GM23338 (cell line): ENCODE data around the gene JAZF1. TPM values are rescaled to one million over a fixed set of nuclear protein-coding genes. Genes with fewer than 3 reads are reported as not detected.

Experiments used
- ATAC-seq: fragments of 200-7000 bp; cut with Tn5 transposase; 3 replicates; pipeline ENCODE4 v1.9.1; 2020
- DNase-seq: peaks from one replicate; pipeline ENCODE4 v3.0.0-alpha.2; 2015; ENCODE audit warnings: low spot score
- H2AFZ ChIP-seq: fragments of 200-600 bp; sonication (generic); 2 replicates; pipeline ENCODE4 v1.8.0; 2016; ENCODE audit warnings: antibody characterized with exemption, mild to moderate bottlenecking, moderate library complexity
- H3F3A ChIP-seq: fragments of 200-600 bp; sonication (generic); replicated peaks from 2 replicates; pipeline ENCODE4 v1.8.0; 2017; ENCODE audit warnings: antibody characterized with exemption, mixed run types, low read depth
- H3K27ac ChIP-seq: fragments of 200-600 bp; sonication (generic); 2 replicates; pipeline ENCODE4 v1.6.1; 2016; ENCODE audit warnings: low read depth
- H3K27me3 ChIP-seq: fragments of 200-600 bp; sonication (generic); 2 replicates; pipeline ENCODE4 v1.8.0; 2016; ENCODE audit warnings: mild to moderate bottlenecking, mixed run types, moderate library complexity; ENCODE audit not compliant: insufficient read depth
- H3K36me3 ChIP-seq: fragments of 200-600 bp; sonication (generic); 2 replicates; pipeline ENCODE4 v1.8.0; 2016; ENCODE audit warnings: mild to moderate bottlenecking; ENCODE audit not compliant: insufficient read depth
- H3K4me1 ChIP-seq: fragments of 200-600 bp; sonication (generic); 2 replicates; pipeline ENCODE4 v1.8.0; 2016; ENCODE audit warnings: mild to moderate bottlenecking, moderate library complexity; ENCODE audit not compliant: insufficient read depth
- H3K4me2 ChIP-seq: fragments of 200-600 bp; sonication (generic); 2 replicates; pipeline ENCODE4 v1.7.1; 2017; ENCODE audit warnings: mixed run types
- H3K4me3 ChIP-seq: fragments of 200-600 bp; sonication (generic); 2 replicates; pipeline ENCODE4 v1.6.1; 2016; ENCODE audit warnings: mixed run types
- H3K79me2 ChIP-seq: fragments of 200-600 bp; sonication (generic); replicated peaks from 2 replicates; pipeline ENCODE4 v1.8.0; 2017; ENCODE audit warnings: mild to moderate bottlenecking; ENCODE audit not compliant: insufficient read depth
- H3K9me2 ChIP-seq: fragments of 200-600 bp; sonication (generic); 2 replicates; pipeline ENCODE4 v1.8.0; 2017; ENCODE audit not compliant: insufficient read depth
- H4K20me1 ChIP-seq: fragments of 200-600 bp; sonication (generic); replicated peaks from 2 replicates; pipeline ENCODE4 v1.8.0; 2017; ENCODE audit warnings: mild to moderate bottlenecking; ENCODE audit not compliant: insufficient read depth
- H3K27ac Mint-ChIP-seq: 2 replicates; pipeline ENCODE4 v1.8.0; 2020; ENCODE audit warnings: inconsistent platforms, mild to moderate bottlenecking, moderate library complexity, mixed read lengths
- H3K27me3 Mint-ChIP-seq: 3 replicates; pipeline ENCODE4 v1.8.0; 2022; ENCODE audit warnings: low read depth, mild to moderate bottlenecking, moderate library complexity, mixed read lengths, inconsistent platforms; ENCODE audit not compliant: insufficient read depth, poor library complexity
- H3K36me3 Mint-ChIP-seq: 3 replicates; pipeline ENCODE4 v1.8.0; 2021; ENCODE audit warnings: low read depth, mild to moderate bottlenecking, inconsistent platforms, moderate library complexity, mixed read lengths
- H3K4me1 Mint-ChIP-seq: 3 replicates; pipeline ENCODE4 v1.8.0; 2020; ENCODE audit warnings: mild to moderate bottlenecking, inconsistent platforms, mixed read lengths
- H3K4me3 Mint-ChIP-seq: 3 replicates; pipeline ENCODE4 v1.8.0; 2021; ENCODE audit warnings: moderate library complexity, mild to moderate bottlenecking, inconsistent platforms, mixed read lengths
- H3K9me3 Mint-ChIP-seq: 3 replicates; pipeline ENCODE4 v1.8.0; 2020; ENCODE audit warnings: moderate library complexity, mild to moderate bottlenecking, inconsistent platforms, mixed read lengths
- EZH2 ChIP-seq: fragments of 200-600 bp; sonication (generic); IDR thresholded peaks from one replicate; pipeline ENCODE4 v1.8.0; 2017; ENCODE audit warnings: antibody characterized with exemption, mild to moderate bottlenecking, low read depth; ENCODE audit not compliant: unreplicated experiment
- EZH2phosphoT487 ChIP-seq: fragments of 200-600 bp; sonication (generic); IDR thresholded peaks from one replicate; pipeline ENCODE4 v1.8.1; 2018; ENCODE audit warnings: antibody characterized with exemption; ENCODE audit not compliant: unreplicated experiment
- JUNB ChIP-seq: IDR thresholded peaks from one replicate; pipeline ENCODE4 v1.6.1; 2016; ENCODE audit warnings: antibody characterized with exemption; ENCODE audit not compliant: unreplicated experiment
- NANOG ChIP-seq: IDR thresholded peaks from 2 replicates; pipeline ENCODE4 v1.6.1; 2016; ENCODE audit warnings: antibody characterized with exemption, borderline replicate concordance
- POLR2AphosphoS5 ChIP-seq: IDR thresholded peaks from 2 replicates; pipeline ENCODE4 v1.6.1; 2016; ENCODE audit warnings: antibody characterized with exemption, low read depth
- STAT1 ChIP-seq: IDR thresholded peaks from one replicate; pipeline ENCODE4 v1.6.1; 2016; ENCODE audit warnings: antibody characterized with exemption; ENCODE audit not compliant: unreplicated experiment
- ZNF114 ChIP-seq: fragments of 250-450 bp; sonication (Bioruptor Pico); IDR thresholded peaks from 2 replicates; pipeline ENCODE4 v1.5.0; 2020; ENCODE audit warnings: mild to moderate bottlenecking, moderate library complexity
- ZNF331 ChIP-seq: fragments of 250-450 bp; sonication (Bioruptor Pico); IDR thresholded peaks from 2 replicates; pipeline ENCODE4 v1.5.0; 2020; ENCODE audit warnings: low read depth, mild to moderate bottlenecking, moderate library complexity
- polyA plus RNA-seq: library from polyadenylated mRNA; unstranded; fragments of >200 nt; fragmentation: Nextera tagmentation; extraction: Ambion mirVana; gene quantifications from 2 replicates; pipeline ENCODE4 v1.2.1, GENCODE V29; 2016
- total RNA-seq: library from RNA; depleted of rRNA; stranded (reverse); fragments of >200 nt; shearing (Covaris generic); gene quantifications from 2 replicates; pipeline ENCODE4 v1.2.3, GENCODE V29; 2014
- TF ChIP-seq, protein P1 (sequence below): fragments of 250-450 bp; sonication (Bioruptor Pico); IDR thresholded peaks from 2 replicates; pipeline ENCODE4 v1.5.0; 2020; ENCODE audit warnings: mild to moderate bottlenecking, moderate library complexity
- TF ChIP-seq, protein P2 (sequence below): IDR thresholded peaks from 2 replicates; pipeline ENCODE4 v1.6.1; 2016; ENCODE audit warnings: antibody characterized with exemption

Gene JAZF1
- total and polyA plus RNA-seq, 2 experiments from 2014 or later, result 12.2 to 22.2 TPM

DNA sequence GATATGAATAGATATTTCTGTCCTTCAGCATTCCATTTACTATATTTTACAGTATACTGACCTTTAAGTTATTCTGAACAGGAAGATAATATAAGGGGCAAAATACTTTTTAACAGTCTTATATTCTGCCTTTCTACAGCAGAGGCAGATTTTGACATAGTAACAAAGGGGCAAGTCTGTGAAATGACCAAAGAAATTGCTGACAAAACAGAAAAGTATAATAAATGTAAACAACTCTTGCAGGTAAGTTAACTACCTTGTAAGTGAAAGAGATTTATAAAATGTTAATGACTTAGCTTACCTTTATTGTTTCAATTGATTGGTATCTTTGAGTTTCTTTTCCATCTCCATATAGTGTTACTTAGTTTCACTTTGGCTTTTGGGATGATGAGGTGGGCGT is 384.6 kb downstream of the JAZF1 start (continued):
- TF ChIP-seq, protein P1, sequence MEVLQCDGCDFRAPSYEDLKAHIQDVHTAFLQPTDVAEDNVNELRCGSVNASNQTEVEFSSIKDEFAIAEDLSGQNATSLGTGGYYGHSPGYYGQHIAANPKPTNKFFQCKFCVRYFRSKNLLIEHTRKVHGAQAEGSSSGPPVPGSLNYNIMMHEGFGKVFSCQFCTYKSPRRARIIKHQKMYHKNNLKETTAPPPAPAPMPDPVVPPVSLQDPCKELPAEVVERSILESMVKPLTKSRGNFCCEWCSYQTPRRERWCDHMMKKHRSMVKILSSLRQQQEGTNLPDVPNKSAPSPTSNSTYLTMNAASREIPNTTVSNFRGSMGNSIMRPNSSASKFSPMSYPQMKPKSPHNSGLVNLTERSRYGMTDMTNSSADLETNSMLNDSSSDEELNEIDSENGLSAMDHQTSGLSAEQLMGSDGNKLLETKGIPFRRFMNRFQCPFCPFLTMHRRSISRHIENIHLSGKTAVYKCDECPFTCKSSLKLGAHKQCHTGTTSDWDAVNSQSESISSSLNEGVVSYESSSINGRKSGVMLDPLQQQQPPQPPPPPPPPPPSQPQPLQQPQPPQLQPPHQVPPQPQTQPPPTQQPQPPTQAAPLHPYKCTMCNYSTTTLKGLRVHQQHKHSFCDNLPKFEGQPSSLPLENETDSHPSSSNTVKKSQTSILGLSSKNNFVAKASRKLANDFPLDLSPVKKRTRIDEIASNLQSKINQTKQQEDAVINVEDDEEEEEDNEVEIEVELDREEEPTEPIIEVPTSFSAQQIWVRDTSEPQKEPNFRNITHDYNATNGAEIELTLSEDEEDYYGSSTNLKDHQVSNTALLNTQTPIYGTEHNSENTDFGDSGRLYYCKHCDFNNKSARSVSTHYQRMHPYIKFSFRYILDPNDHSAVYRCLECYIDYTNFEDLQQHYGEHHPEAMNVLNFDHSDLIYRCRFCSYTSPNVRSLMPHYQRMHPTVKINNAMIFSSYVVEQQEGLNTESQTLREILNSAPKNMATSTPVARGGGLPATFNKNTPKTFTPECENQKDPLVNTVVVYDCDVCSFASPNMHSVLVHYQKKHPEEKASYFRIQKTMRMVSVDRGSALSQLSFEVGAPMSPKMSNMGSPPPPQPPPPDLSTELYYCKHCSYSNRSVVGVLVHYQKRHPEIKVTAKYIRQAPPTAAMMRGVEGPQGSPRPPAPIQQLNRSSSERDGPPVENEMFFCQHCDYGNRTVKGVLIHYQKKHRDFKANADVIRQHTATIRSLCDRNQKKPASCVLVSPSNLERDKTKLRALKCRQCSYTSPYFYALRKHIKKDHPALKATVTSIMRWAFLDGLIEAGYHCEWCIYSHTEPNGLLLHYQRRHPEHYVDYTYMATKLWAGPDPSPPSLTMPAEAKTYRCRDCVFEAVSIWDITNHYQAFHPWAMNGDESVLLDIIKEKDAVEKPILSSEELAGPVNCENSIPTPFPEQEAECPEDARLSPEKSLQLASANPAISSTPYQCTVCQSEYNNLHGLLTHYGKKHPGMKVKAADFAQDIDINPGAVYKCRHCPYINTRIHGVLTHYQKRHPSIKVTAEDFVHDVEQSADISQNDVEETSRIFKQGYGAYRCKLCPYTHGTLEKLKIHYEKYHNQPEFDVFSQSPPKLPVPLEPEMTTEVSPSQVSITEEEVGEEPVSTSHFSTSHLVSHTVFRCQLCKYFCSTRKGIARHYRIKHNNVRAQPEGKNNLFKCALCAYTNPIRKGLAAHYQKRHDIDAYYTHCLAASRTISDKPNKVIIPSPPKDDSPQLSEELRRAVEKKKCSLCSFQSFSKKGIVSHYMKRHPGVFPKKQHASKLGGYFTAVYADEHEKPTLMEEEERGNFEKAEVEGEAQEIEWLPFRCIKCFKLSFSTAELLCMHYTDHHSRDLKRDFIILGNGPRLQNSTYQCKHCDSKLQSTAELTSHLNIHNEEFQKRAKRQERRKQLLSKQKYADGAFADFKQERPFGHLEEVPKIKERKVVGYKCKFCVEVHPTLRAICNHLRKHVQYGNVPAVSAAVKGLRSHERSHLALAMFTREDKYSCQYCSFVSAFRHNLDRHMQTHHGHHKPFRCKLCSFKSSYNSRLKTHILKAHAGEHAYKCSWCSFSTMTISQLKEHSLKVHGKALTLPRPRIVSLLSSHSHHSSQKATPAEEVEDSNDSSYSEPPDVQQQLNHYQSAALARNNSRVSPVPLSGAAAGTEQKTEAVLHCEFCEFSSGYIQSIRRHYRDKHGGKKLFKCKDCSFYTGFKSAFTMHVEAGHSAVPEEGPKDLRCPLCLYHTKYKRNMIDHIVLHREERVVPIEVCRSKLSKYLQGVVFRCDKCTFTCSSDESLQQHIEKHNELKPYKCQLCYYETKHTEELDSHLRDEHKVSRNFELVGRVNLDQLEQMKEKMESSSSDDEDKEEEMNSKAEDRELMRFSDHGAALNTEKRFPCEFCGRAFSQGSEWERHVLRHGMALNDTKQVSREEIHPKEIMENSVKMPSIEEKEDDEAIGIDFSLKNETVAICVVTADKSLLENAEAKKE, result no peak
- TF ChIP-seq, protein P2, sequence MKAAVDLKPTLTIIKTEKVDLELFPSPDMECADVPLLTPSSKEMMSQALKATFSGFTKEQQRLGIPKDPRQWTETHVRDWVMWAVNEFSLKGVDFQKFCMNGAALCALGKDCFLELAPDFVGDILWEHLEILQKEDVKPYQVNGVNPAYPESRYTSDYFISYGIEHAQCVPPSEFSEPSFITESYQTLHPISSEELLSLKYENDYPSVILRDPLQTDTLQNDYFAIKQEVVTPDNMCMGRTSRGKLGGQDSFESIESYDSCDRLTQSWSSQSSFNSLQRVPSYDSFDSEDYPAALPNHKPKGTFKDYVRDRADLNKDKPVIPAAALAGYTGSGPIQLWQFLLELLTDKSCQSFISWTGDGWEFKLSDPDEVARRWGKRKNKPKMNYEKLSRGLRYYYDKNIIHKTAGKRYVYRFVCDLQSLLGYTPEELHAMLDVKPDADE, result no peak
- TF ChIP-seq EZH2phosphoT487, result no peak
- no peak for TF ChIP-seq EZH2
- no peak for TF ChIP-seq STAT1
- TF ChIP-seq POLR2AphosphoS5, result no peak
- TF ChIP-seq NANOG, result no peak
- TF ChIP-seq JUNB, result no peak
- TF ChIP-seq ZNF114 (CRISPR knock-in tag), result no peak
- no peak for TF ChIP-seq ZNF331 (CRISPR knock-in tag)

DNA sequence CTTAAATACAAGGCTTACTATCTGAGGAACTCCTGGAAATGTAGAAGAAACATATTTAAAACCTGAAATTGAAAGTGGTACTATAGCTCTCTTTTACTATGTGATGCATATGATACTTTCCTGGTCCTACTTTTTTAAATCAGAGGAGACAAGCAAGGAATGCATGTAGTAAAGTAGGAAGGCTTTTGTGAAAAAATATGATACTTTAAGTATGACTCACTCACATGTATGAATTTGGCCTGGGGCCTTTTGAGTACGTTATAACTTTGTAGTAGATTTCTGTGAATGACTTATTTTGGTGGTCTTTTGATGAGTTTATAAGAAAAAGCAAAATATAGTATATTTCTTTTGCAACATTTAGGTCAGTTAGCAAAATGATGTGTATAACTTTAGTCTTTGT is 386.8 kb downstream of the JAZF1 start:
- no peak overlapping the region for H2AFZ ChIP-seq
- peaks cover 40% of the 10 kb centered on the region for H3K36me3 Mint-ChIP-seq
- peaks cover 8% of the 10 kb centered on the region; the same call in 2 of the 3 replicates for H3K4me1 Mint-ChIP-seq
- no peaks in the 10 kb centered on the region for H3K79me2 ChIP-seq
- no peaks in the 10 kb centered on the region for H3F3A ChIP-seq
- H3K9me3 Mint-ChIP-seq, result no peaks in the 10 kb centered on the region
- ATAC-seq (no peak), DNase-seq (no peak)
- H3K36me3 ChIP-seq, result no peaks in the 10 kb centered on the region; the same call in 1 of the 2 replicates
- H3K4me3 Mint-ChIP-seq, result no peak overlapping the region
- H3K4me2 ChIP-seq, result no peak overlapping the region
- peaks cover 16% of the 10 kb centered on the region for H3K4me1 ChIP-seq
- H3K27ac ChIP-seq, result no peak overlapping the region
- H3K4me3 ChIP-seq, result no peak overlapping the region
- H3K27ac Mint-ChIP-seq, result no peak overlapping the region
- H4K20me1 ChIP-seq, result no peaks in the 10 kb centered on the region
- no peaks in the 10 kb centered on the region for H3K27me3 ChIP-seq
- no peaks in the 10 kb centered on the region for H3K27me3 Mint-ChIP-seq
- H3K9me2 ChIP-seq, result no peaks in the 10 kb centered on the region
- TF ChIP-seq, protein P1, result no peak
